GM12878 (cell line): ENCODE data around the gene ADCY5.

ENCODE experiments used
- ATF7 ChIP-seq: fragments of 450-650 bp; IDR thresholded peaks from 2 replicates; pipeline ENCODE4 v1.6.1; 2016; ENCODE audit warnings: low read depth, mild to moderate bottlenecking
- BCL11A ChIP-seq: IDR thresholded peaks from 2 replicates; pipeline ENCODE4 v1.6.1; 2011; ENCODE audit warnings: low read depth, low read length
- CBFB ChIP-seq: IDR thresholded peaks from 2 replicates; pipeline ENCODE4 v1.6.1; 2016; ENCODE audit warnings: antibody characterized with exemption, low read depth
- CTCF ChIP-seq, 3 experiments: IDR thresholded peaks in 2 of 3; conservative IDR thresholded peaks in 1 of 3; 2 replicates each; pipeline ENCODE4 v1.5.1; 2011; ENCODE audit warnings: low read depth in 3 of 3, low read length in 3 of 3, mild to moderate bottlenecking in 3 of 3, control low read depth in 2 of 3, moderate library complexity in 2 of 3, inconsistent platforms in 1 of 3, mixed read lengths in 1 of 3; ENCODE audit not compliant: control insufficient read depth in 2 of 3, insufficient read depth in 1 of 3; ENCODE audit errors: extremely low read depth in 1 of 3
- GABPA ChIP-seq: IDR thresholded peaks from 2 replicates; pipeline ENCODE4 v1.6.1; 2014; ENCODE audit warnings: antibody characterized with exemption, low read depth, mild to moderate bottlenecking, inconsistent platforms
- NFIC ChIP-seq: IDR thresholded peaks from 2 replicates; pipeline ENCODE4 v1.6.1; 2012; ENCODE audit warnings: low read depth, mild to moderate bottlenecking, inconsistent platforms, low read length, moderate library complexity
- NR2F1 ChIP-seq: fragments of 450-650 bp; conservative IDR thresholded peaks from 2 replicates; pipeline ENCODE4 v1.6.1; 2017; ENCODE audit warnings: mild to moderate bottlenecking
- POLR2A ChIP-seq: IDR thresholded peaks from 2 replicates; pipeline ENCODE4 v1.6.1; 2011; ENCODE audit warnings: low read depth, mild to moderate bottlenecking, low read length
- POLR2AphosphoS5 ChIP-seq: IDR thresholded peaks from 2 replicates; pipeline ENCODE4 v1.6.1; 2011; ENCODE audit warnings: mild to moderate bottlenecking, low read length, inconsistent platforms
- SRF ChIP-seq, 2 experiments: IDR thresholded peaks; 2 replicates each; pipeline ENCODE4 v1.6.1; 2011; ENCODE audit warnings: low read depth in 2 of 2, low read length in 2 of 2, mild to moderate bottlenecking in 1 of 2, moderate library complexity in 1 of 2
- TBL1XR1 ChIP-seq: IDR thresholded peaks from 2 replicates; pipeline ENCODE4 v1.6.1; 2012; ENCODE audit warnings: low read depth, low read length, improper control_type of control experiment
- ZBTB4 ChIP-seq: fragments of 450-650 bp; formaldehyde crosslinking; IDR thresholded peaks from 2 replicates; pipeline ENCODE4 v1.4.0; 2022; ENCODE audit warnings: mild to moderate bottlenecking, moderate library complexity
- ZZZ3 ChIP-seq: IDR thresholded peaks from 2 replicates; pipeline ENCODE4 v1.6.1; 2011; ENCODE audit warnings: low read depth; ENCODE audit not compliant: control insufficient read depth, insufficient read length

- TF ChIP-seq TBL1XR1, result no peak
- TF ChIP-seq NR2F1, result no peak
- no peak for TF ChIP-seq BCL11A
- no peak for TF ChIP-seq SRF (IDR thresholded peaks at IDR 0.05; ENCODE audit: low read depth in 2 of 2, low read length in 2 of 2)
- TF ChIP-seq ZBTB4 (CRISPR knock-in tag), result no peak
- no peak for TF ChIP-seq NFIC
- no peak for TF ChIP-seq CTCF (IDR thresholded peaks at IDR 0.05 in 2 of 3, conservative IDR thresholded peaks at IDR 0.05 in 1 of 3; ENCODE audit: control insufficient read depth in 2 of 3, extremely low read depth in 1 of 3, insufficient read depth in 1 of 3, low read depth in 3 of 3, low read length in 3 of 3)
- TF ChIP-seq POLR2AphosphoS5, result no peak
- no peak for TF ChIP-seq ATF7
- no peak for TF ChIP-seq ZZZ3
- TF ChIP-seq POLR2A, result no peak
- TF ChIP-seq GABPA, result no peak
- TF ChIP-seq CBFB, result no peak
Measured at GRCh38 chr3:123337226-123337625, 111.7 kb downstream of the ADCY5 start.
